HG03175 (cell line): ENCODE data around the gene PTPRR.

Source experiments
- ATAC-seq: cut with Tn5 transposase; IDR thresholded peaks from one replicate; pipeline ENCODE4 v1.9.1; 2021; ENCODE audit warnings: mild to moderate bottlenecking, moderate library complexity; ENCODE audit not compliant: unreplicated experiment

Gene PTPRR

GRCh38 chr12:70615174-70615866 lies 305.2 kb downstream of the PTPRR start:
- no peak for ATAC-seq

- ATAC-seq: peak; percentile 56
Observed at GRCh38 chr12:70609739-70610491, 310.6 kb downstream of the PTPRR start.

- no peak for ATAC-seq
Observed at GRCh38 chr12:70609203-70609602, 311.3 kb downstream of the PTPRR start.

GRCh38 chr12:70608184-70608583 lies 312.4 kb downstream of the PTPRR start:
- no peak for ATAC-seq

GRCh38 chr12:70607107-70607506 lies 313.4 kb downstream of the PTPRR start:
- ATAC-seq: no peak

- ATAC-seq: no peak
Observed at GRCh38 chr12:70605976-70606375, 314.6 kb downstream of the PTPRR start.

GRCh38 chr12:70604662-70605061 lies 315.9 kb downstream of the PTPRR start:
- ATAC-seq: no peak

- no peak for ATAC-seq
Observed at GRCh38 chr12:70603044-70603443, 317.5 kb downstream of the PTPRR start.

- no peak for ATAC-seq
Observed at GRCh38 chr12:70598467-70599193, 321.9 kb downstream of the PTPRR start.

GRCh38 chr12:70592664-70593063 lies 327.9 kb downstream of the PTPRR start:
- no peak for ATAC-seq

GRCh38 chr12:70590549-70591226 lies 329.9 kb downstream of the PTPRR start:
- ATAC-seq: no peak

GRCh38 chr12:70590051-70590450 lies 330.5 kb downstream of the PTPRR start:
- peak; percentile 94 for ATAC-seq
